Smooth muscle cell of the coronary artery (primary cell): Measurements from ENCODE around the gene BLID. TPM values are rescaled to one million over a fixed set of nuclear protein-coding genes. Genes with fewer than 3 reads are reported as not detected.

Source experiments
- total RNA-seq: library from RNA; depleted of rRNA; stranded (reverse); fragments of >200 nt; gene quantifications from 2 replicates; pipeline ENCODE4 v1.2.3, GENCODE V29; 2014; ENCODE audit warnings: low replicate concordance

BLID gene
- 1.9 and 11.9 TPM in 2 replicates for total RNA-seq

GRCh38 chr11:122115524-122116379 is at the start of gene BLID:
TSS of gene BLID (minus strand) at chr11:122116215. CDS start at chr11:122115922, 293 bp downstream.

